CD4-positive, alpha-beta memory T cell (primary cell): ENCODE results near the gene STYXL1. TPM values are rescaled to one million over a fixed set of nuclear protein-coding genes. Genes with fewer than 3 reads are reported as not detected.

Experiments used
- CTCF ChIA-PET: fragments of 350-600 bp; sonication (Branson Sonifier 250); formaldehyde crosslinking; loops from one replicate; lab custom pipeline; 2021; ENCODE audit warnings: inconsistent platforms; ENCODE audit not compliant: partially characterized antibody; lab: Charles Lee
- POLR2A ChIA-PET: fragments of 350-600 bp; sonication (Branson Sonifier 250); formaldehyde crosslinking; loops from one replicate; lab custom pipeline; 2021; ENCODE audit not compliant: partially characterized antibody; lab: Charles Lee
- DNase-seq, 5 donors: peaks; one replicate each; pipeline versions ENCODE4 v3.0.0 to v3.0.0-alpha.2; 2020 to 2022; ENCODE audit warnings: mixed read lengths in 1 of 5
- H3K27ac ChIP-seq: one replicate; pipeline ENCODE4 v1.7.0; 2013; ENCODE audit warnings: low read depth, low read length
- H3K27me3 ChIP-seq: 2 replicates; pipeline ENCODE4 v1.7.0; 2013; ENCODE audit warnings: mild to moderate bottlenecking, low read length, moderate library complexity; ENCODE audit not compliant: insufficient read depth
- H3K36me3 ChIP-seq: 2 replicates; pipeline ENCODE4 v1.7.0; 2013; ENCODE audit warnings: mild to moderate bottlenecking, low read length, moderate library complexity; ENCODE audit not compliant: insufficient read depth
- H3K4me1 ChIP-seq: 2 replicates; pipeline ENCODE4 v1.7.0; 2013; ENCODE audit warnings: mild to moderate bottlenecking, low read length, moderate library complexity; ENCODE audit not compliant: insufficient read depth
- H3K4me3 ChIP-seq, 2 donors: one replicate each; pipeline ENCODE4 v1.7.0; 2013; ENCODE audit warnings: low read length in 2 of 2, mild to moderate bottlenecking in 1 of 2
- H3K9me3 ChIP-seq, 2 donors: one replicate each; pipeline ENCODE4 v1.7.0; 2013; ENCODE audit warnings: low read length in 2 of 2, control low read depth in 1 of 2; ENCODE audit not compliant: control insufficient read depth in 1 of 2
- H3K27ac Mint-ChIP-seq, 7 donors: one replicate each; pipeline ENCODE4 v1.8.0; 2020 to 2021; ENCODE audit warnings: mixed read lengths in 7 of 7, mild to moderate bottlenecking in 6 of 7, inconsistent platforms in 3 of 7, moderate library complexity in 3 of 7
- H3K27me3 Mint-ChIP-seq, 2 donors: one replicate each; pipeline ENCODE4 v1.8.0; 2020 to 2021; ENCODE audit warnings: mixed read lengths in 2 of 2
- H3K36me3 Mint-ChIP-seq, 2 donors: one replicate each; pipeline ENCODE4 v1.8.0; 2020 to 2021; ENCODE audit warnings: mixed read lengths in 2 of 2, inconsistent platforms in 1 of 2, mild to moderate bottlenecking in 1 of 2
- H3K4me1 Mint-ChIP-seq, 4 donors: one replicate each; pipeline ENCODE4 v1.8.0; 2020 to 2021; ENCODE audit warnings: mixed read lengths in 4 of 4, mild to moderate bottlenecking in 1 of 4
- H3K4me3 Mint-ChIP-seq, 8 donors: one replicate each; pipeline ENCODE4 v1.8.0; 2020 to 2021; ENCODE audit warnings: mixed read lengths in 8 of 8, mild to moderate bottlenecking in 7 of 8, moderate library complexity in 6 of 8, inconsistent platforms in 3 of 8
- H3K9me3 Mint-ChIP-seq, 8 donors: one replicate each; pipeline ENCODE4 v1.8.0; 2020 to 2021; ENCODE audit warnings: mixed read lengths in 8 of 8, mild to moderate bottlenecking in 5 of 8, inconsistent platforms in 3 of 8, moderate library complexity in 1 of 8
- intact Hi-C: fragments of 100-400 bp; cut with micrococcal nuclease; formaldehyde crosslinking; loops from one replicate; pipeline ENCODE4 v1.15.1; 2023
- polyA plus RNA-seq, 2 donors: library from polyadenylated mRNA; unstranded; fragments of 300-500 nt; fragmentation: Illumina TruSeq; gene quantifications; one replicate each; pipeline ENCODE4 v1.2.3, GENCODE V29; 2021
- total RNA-seq, 2 experiments: library from RNA; stranded (reverse); gene quantifications; one replicate each; pipeline ENCODE4 v1.2.3, GENCODE V29; 2021

Gene STYXL1
- total and polyA plus RNA-seq, 4 experiments from 2014 or later = 18.9 to 71.0 (median 33.7) TPM

GRCh38 chr7:76073335-76073990 lies 25.7 kb upstream of the STYXL1 start:
- no peak overlapping the region for H3K4me3 ChIP-seq
- H3K27me3 ChIP-seq = no peaks in the 10 kb centered on the region
- Mint-ChIP-seq H3K4me1 (peaks cover 3 to 11% (median 10%) of the 10 kb centered on the region in 4 donors), H3K27ac (no peak overlapping the region), H3K4me3 (no peak overlapping the region), H3K36me3 (no peaks in the 10 kb centered on the region), H3K9me3 (peaks cover 0 to 7% (median 3%) of the 10 kb centered on the region in 8 donors), H3K27me3 (no peaks in the 10 kb centered on the region)
- CTCF ChIA-PET = no interaction called here
- H3K36me3 ChIP-seq = no peaks in the 10 kb centered on the region
- no peak overlapping the region for H3K27ac ChIP-seq
- intact Hi-C loops = no loop called here
- DNase-seq = no peak
- POLR2A ChIA-PET = no interaction called here
- no peaks in the 10 kb centered on the region for H3K9me3 ChIP-seq
- H3K4me1 ChIP-seq = no peaks in the 10 kb centered on the region

- no peaks in the 10 kb centered on the region for H3K36me3 ChIP-seq
- intact Hi-C loops = no loop called here
- Mint-ChIP-seq H3K4me3 (no peak overlapping the region), H3K27ac (no peak overlapping the region), H3K4me1 (peaks cover 3 to 7% (median 7%) of the 10 kb centered on the region in 4 donors), H3K9me3 (peaks cover 0 to 7% (median 3%) of the 10 kb centered on the region in 8 donors), H3K36me3 (peaks cover 0 to 3% of the 10 kb centered on the region in 2 donors), H3K27me3 (no peaks in the 10 kb centered on the region)
- ChIA-PET CTCF (no interaction called here), POLR2A (no interaction called here)
- H3K27me3 ChIP-seq = no peaks in the 10 kb centered on the region
- no peak overlapping the region for H3K4me3 ChIP-seq
- H3K4me1 ChIP-seq = no peaks in the 10 kb centered on the region
- H3K9me3 ChIP-seq = no peaks in the 10 kb centered on the region
- no peak for DNase-seq
- H3K27ac ChIP-seq = no peak overlapping the region
Measured at GRCh38 chr7:76072243-76073148, 24.7 kb upstream of the STYXL1 start.

GRCh38 chr7:76071316-76072242 lies 23.8 kb upstream of the STYXL1 start:
- CTCF ChIA-PET = no interaction called here
- POLR2A ChIA-PET = no interaction called here
- no peak overlapping the region for H3K4me3 Mint-ChIP-seq

GRCh38 chr7:76069238-76069638 lies 21.4 kb upstream of the STYXL1 start:
- Mint-ChIP-seq H3K4me1 (no peaks in the 10 kb centered on the region), H3K4me3 (no peak overlapping the region), H3K9me3 (peaks cover 0 to 4% (median 0%) of the 10 kb centered on the region in 8 donors), H3K36me3 (peaks cover 25 to 30% of the 10 kb centered on the region in 2 donors), H3K27me3 (no peaks in the 10 kb centered on the region), H3K27ac (peak overlapping the region in 2 of 7 donors; percentile 44 to 49)
- Histone ChIP-seq H3K4me3 (no peak overlapping the region), H3K27me3 (no peaks in the 10 kb centered on the region), H3K36me3 (peaks cover 29% of the 10 kb centered on the region), H3K9me3 (no peaks in the 10 kb centered on the region), H3K27ac (no peak overlapping the region), H3K4me1 (no peaks in the 10 kb centered on the region)
- ChIA-PET POLR2A (no interaction called here), CTCF (interaction anchor here (0.7 kb wide), 1 partner anchor 28 kb away, joined by 3 read pairs; no protein-coding TSS in a partner anchor)
- intact Hi-C loops = no loop called here
- DNase-seq = no peak

More at GRCh38 chr7:76071316-76072242, 23.8 kb upstream of the STYXL1 start:
- Histone ChIP-seq H3K9me3 (no peaks in the 10 kb centered on the region), H3K36me3 (peaks cover 6% of the 10 kb centered on the region), H3K27ac (no peak overlapping the region), H3K4me1 (no peaks in the 10 kb centered on the region), H3K27me3 (no peaks in the 10 kb centered on the region), H3K4me3 (no peak overlapping the region)
- no peaks in the 10 kb centered on the region for H3K27me3 Mint-ChIP-seq
- intact Hi-C loops = no loop called here
- no peak for DNase-seq
- H3K9me3 Mint-ChIP-seq = peaks cover 0 to 7% (median 3%) of the 10 kb centered on the region in 8 donors
- peaks cover 4 to 8% of the 10 kb centered on the region in 2 donors for H3K36me3 Mint-ChIP-seq
- H3K4me1 Mint-ChIP-seq = no peaks in the 10 kb centered on the region
- no peak overlapping the region for H3K27ac Mint-ChIP-seq

- Histone ChIP-seq H3K4me1 (no peaks in the 10 kb centered on the region), H3K9me3 (no peaks in the 10 kb centered on the region), H3K4me3 (no peak overlapping the region), H3K36me3 (peaks cover 49% of the 10 kb centered on the region), H3K27me3 (no peaks in the 10 kb centered on the region), H3K27ac (no peak overlapping the region)
- Mint-ChIP-seq H3K27me3 (no peaks in the 10 kb centered on the region), H3K9me3 (no peaks in the 10 kb centered on the region), H3K36me3 (peaks cover 41 to 47% of the 10 kb centered on the region in 2 donors), H3K27ac (no peak overlapping the region), H3K4me1 (no peaks in the 10 kb centered on the region), H3K4me3 (no peak overlapping the region)
- intact Hi-C loops = no loop called here
- ChIA-PET CTCF (interaction anchor here (0.6 kb wide), 1 partner anchor 59 kb away, joined by 4 read pairs; no protein-coding TSS in a partner anchor), POLR2A (no interaction called here)
- DNase-seq = no peak
Measured at GRCh38 chr7:76066716-76067503, 19.1 kb upstream of the STYXL1 start.

GRCh38 chr7:76065016-76065612 lies 17.3 kb upstream of the STYXL1 start:
- Mint-ChIP-seq H3K27ac (no peak overlapping the region), H3K27me3 (no peaks in the 10 kb centered on the region), H3K36me3 (peaks cover 52 to 64% of the 10 kb centered on the region in 2 donors), H3K4me3 (no peak overlapping the region), H3K4me1 (no peaks in the 10 kb centered on the region), H3K9me3 (no peaks in the 10 kb centered on the region)
- intact Hi-C loops = no loop called here
- ChIA-PET POLR2A (interaction anchor here (0.6 kb wide), 1 partner anchor 96 kb away, joined by 4 read pairs; no protein-coding TSS in a partner anchor), CTCF (no interaction called here)
- H3K27me3 ChIP-seq = no peaks in the 10 kb centered on the region
- peaks cover 66% of the 10 kb centered on the region for H3K36me3 ChIP-seq
- H3K4me1 ChIP-seq = no peaks in the 10 kb centered on the region
- no peak overlapping the region for H3K27ac ChIP-seq
- no peak overlapping the region for H3K4me3 ChIP-seq
- no peaks in the 10 kb centered on the region for H3K9me3 ChIP-seq
- DNase-seq = no peak
